K562 (cell line): Measurements from ENCODE around the gene SFMBT2. TPM values are rescaled to one million over a fixed set of nuclear protein-coding genes. Genes with fewer than 3 reads are reported as not detected.

Source experiments
- ASH1L ChIP-seq: fragments of 450-650 bp; IDR thresholded peaks from 2 replicates; pipeline ENCODE4 v1.6.1; 2018; ENCODE audit warnings: borderline replicate concordance, mild to moderate bottlenecking, low read depth; ENCODE audit not compliant: partially characterized antibody
- ATF3 ChIP-seq, 2 experiments: fragments of 450-650 bp in 1 of 2; sonication (generic) in 1 of 2; formaldehyde crosslinking in 1 of 2; IDR thresholded peaks in 1 of 2; conservative IDR thresholded peaks in 1 of 2; 2 replicates each; pipeline versions ENCODE4 v1.6.1 to v1.8.1; 2016 to 2023; ENCODE audit warnings: mild to moderate bottlenecking in 2 of 2, moderate library complexity in 2 of 2, inconsistent platforms in 1 of 2, missing genetic modification reagents in 1 of 2
- CBX3 ChIP-seq, 2 experiments: IDR thresholded peaks; 1 replicate in 1 of 2; 2 replicates in 1 of 2; pipeline ENCODE4 v1.6.1; 2012; ENCODE audit warnings: inconsistent platforms in 2 of 2, low read length in 2 of 2, borderline replicate concordance in 1 of 2, control low read depth in 1 of 2
- CBX8 ChIP-seq: fragments of 200-600 bp; sonication (generic); IDR thresholded peaks from 2 replicates; pipeline ENCODE4 v1.6.1; 2012; ENCODE audit warnings: borderline replicate concordance, mixed run types, low read depth, mild to moderate bottlenecking, moderate library complexity, mixed read lengths, low read length, control low read depth, inconsistent platforms; ENCODE audit not compliant: poor library complexity, severe bottlenecking; ENCODE audit errors: extremely low read depth
- CREB1 ChIP-seq, 2 experiments: sonication (generic) in 1 of 2; formaldehyde crosslinking in 1 of 2; IDR thresholded peaks; 2 replicates each; pipeline versions ENCODE4 v1.6.1 to v1.8.0; 2012 to 2022; ENCODE audit warnings: inconsistent platforms in 1 of 2, mild to moderate bottlenecking in 1 of 2, missing genetic modification reagents in 1 of 2, moderate library complexity in 1 of 2
- FOXO4 ChIP-seq: fragments of 450-650 bp; formaldehyde crosslinking; IDR thresholded peaks from 2 replicates; pipeline ENCODE4 v1.4.0; 2020; ENCODE audit warnings: mild to moderate bottlenecking, moderate library complexity
- FUS ChIP-seq: fragments of 200-400 bp; formaldehyde crosslinking; optimal IDR thresholded peaks from 2 replicates; pipeline ENCODE3; 2017; ENCODE audit warnings: low read depth, low read length
- HMG20A ChIP-seq: fragments of 450-650 bp; formaldehyde crosslinking; conservative IDR thresholded peaks from 2 replicates; pipeline ENCODE4 v1.4.0; 2020; ENCODE audit warnings: mild to moderate bottlenecking, mixed read lengths
- L3MBTL2 ChIP-seq: fragments of 450-650 bp; IDR thresholded peaks from 2 replicates; pipeline ENCODE4 v1.6.1; 2016; ENCODE audit warnings: mild to moderate bottlenecking, moderate library complexity
- NEUROD1 ChIP-seq: fragments of 150-350 bp; IDR thresholded peaks from 2 replicates; pipeline ENCODE4 v1.6.1; 2014; ENCODE audit warnings: borderline replicate concordance, low read length, low read depth; ENCODE audit not compliant: partially characterized antibody
- POLR2A ChIP-seq: fragments of 450-650 bp; conservative IDR thresholded peaks from 2 replicates; pipeline ENCODE4 v1.6.1; 2016
- POLR3G ChIP-seq: IDR thresholded peaks from 2 replicates; pipeline ENCODE4 v1.6.1; 2011; ENCODE audit not compliant: insufficient read length, insufficient replicate concordance; ENCODE audit errors: extremely low read depth
- POU5F1 ChIP-seq: fragments of 150-350 bp; IDR thresholded peaks from 2 replicates; pipeline ENCODE4 v1.6.1; 2014; ENCODE audit warnings: borderline replicate concordance, low read length, low read depth, mild to moderate bottlenecking; ENCODE audit not compliant: partially characterized antibody
- TCF15 ChIP-seq: fragments of 250-450 bp; sonication (Bioruptor Pico); IDR thresholded peaks from 2 replicates; pipeline ENCODE4 v1.8.0; 2022; ENCODE audit warnings: moderate library complexity, mild to moderate bottlenecking, inconsistent platforms
- TGIF2 ChIP-seq: sonication (generic); formaldehyde crosslinking; IDR thresholded peaks from 2 replicates; pipeline ENCODE4 v1.8.1; 2022; ENCODE audit warnings: mild to moderate bottlenecking, missing genetic modification reagents, moderate library complexity
- THRB ChIP-seq: fragments of 450-650 bp; formaldehyde crosslinking; conservative IDR thresholded peaks from 2 replicates; pipeline ENCODE4 v1.4.0; 2022; ENCODE audit warnings: mild to moderate bottlenecking, missing genetic modification characterization
- ZBED1 ChIP-seq: IDR thresholded peaks from 2 replicates; pipeline ENCODE4 v1.6.1; 2014
- ZNF23 ChIP-seq: fragments of 250-450 bp; sonication (Bioruptor Pico); IDR thresholded peaks from 2 replicates; pipeline ENCODE4 v1.4.0; 2020; ENCODE audit warnings: mild to moderate bottlenecking
- ZNF3 ChIP-seq: fragments of 250-450 bp; sonication (Bioruptor Pico); IDR thresholded peaks from 2 replicates; pipeline ENCODE4 v1.5.0; 2021; ENCODE audit warnings: mild to moderate bottlenecking, moderate library complexity
- ZNF395 ChIP-seq: fragments of 200-800 bp; sonication (Bioruptor generic); IDR thresholded peaks from 2 replicates; pipeline ENCODE4 v1.6.1; 2017; ENCODE audit warnings: missing genetic modification characterization, missing compliant biosample characterization
- ZNF398 ChIP-seq: fragments of 250-450 bp; sonication (Bioruptor Pico); IDR thresholded peaks from 2 replicates; pipeline ENCODE4 v1.8.0; 2021; ENCODE audit warnings: moderate library complexity, mild to moderate bottlenecking, inconsistent platforms
- polyA plus RNA-seq, 8 experiments: library from polyadenylated mRNA; depleted of rRNA in 4 of 8; stranded (reverse) in 5 of 8; unstranded in 3 of 8; fragments of >200 nt; fragmentation: Nextera tagmentation in 2 of 8; fragmentation: Illumina TruSeq in 1 of 8; extraction: Ambion mirVana in 2 of 8; extraction: Trizol in 1 of 8; gene quantifications; 2 replicates each; pipeline versions ENCODE4 v1.2.1 to v1.2.3, GENCODE V29; 2011 to 2014; ENCODE audit warnings: inconsistent platforms in 1 of 8, missing spikeins in 1 of 8
- total RNA-seq, 7 experiments: library from RNA; depleted of rRNA in 6 of 7; stranded (reverse); fragments of >200 nt in 6 of 7; fragmentation: Illumina TruSeq in 2 of 7; extraction: Trizol in 2 of 7; gene quantifications; 2 replicates each; pipeline versions ENCODE4 v1.2.1 to v1.2.3, GENCODE V29; 2011 to 2021; ENCODE audit warnings: low replicate concordance in 1 of 7

Gene SFMBT2
- total and polyA plus RNA-seq, 9 of the 15 experiments (the other 6 are each of a cell fraction or from before 2014, with no cell fraction given), result 1.2 to 13.6 (median 7.6) TPM

- TF ChIP-seq CBX8 (no peak), ATF3 (IDR thresholded peaks at IDR 0.05) (no peak), ATF3 (CRISPR knock-in tag; conservative IDR thresholded peaks at IDR 0.05) (no peak), ZNF3 (CRISPR knock-in tag) (no peak), TGIF2 (CRISPR knock-in tag) (no peak), L3MBTL2 (0 out of 2 replicates have a peak, but pooled peaks have one; percentile 29), POU5F1 (no peak), NEUROD1 (no peak), CBX3 (IDR thresholded peaks at IDR 0.05; ENCODE audit: borderline replicate concordance in 1 of 2, low read length in 2 of 2) (no peak), TCF15 (CRISPR knock-in tag) (no peak), CREB1 (IDR thresholded peaks at IDR 0.05) (peak; percentile 24; the same call in 1 of the 2 replicates), CREB1 (CRISPR knock-in tag; IDR thresholded peaks at IDR 0.05) (no peak), THRB (CRISPR knock-in tag) (no peak), FUS (no peak), ZNF398 (CRISPR knock-in tag) (no peak), ZBED1 (no peak), HMG20A (CRISPR knock-in tag) (no peak), ZNF23 (no peak), ZNF395 (CRISPR knock-in tag) (no peak), POLR2A (no peak), ASH1L (no peak), POLR3G (no peak), FOXO4 (CRISPR knock-in tag) (no peak)
These were observed 242.4 kb downstream of the SFMBT2 start (continued) for GRCh38 chr10:7168414-7168813.
